Caki2 (cell line): ENCODE results near the gene RAB11FIP5. TPM values are rescaled to one million over a fixed set of nuclear protein-coding genes. Genes with fewer than 3 reads are reported as not detected.

ENCODE experiments used
- DNase-seq: peaks from one replicate; pipeline ENCODE4 v3.0.0-alpha.2; 2015; ENCODE audit warnings: low read depth
- in situ Hi-C: cut with HindIII; loops from 2 replicates; pipeline ENCODE4 v1.10.0; 2016; ENCODE audit warnings: low sequenced_read_pairs, low pct_unique_long_range_greater_than_20kb, mixed read lengths
- total RNA-seq: library from RNA; depleted of rRNA; stranded (reverse); fragments of >200 nt; shearing (Covaris generic); gene quantifications from 2 replicates; pipeline ENCODE4 v1.2.3, GENCODE V29; 2014; ENCODE audit warnings: low replicate concordance

RAB11FIP5 gene
- total RNA-seq, 1 experiment from 2014 or later = 42.6 TPM

- in situ Hi-C loops = no loop called here
- no peak for DNase-seq
Observed at GRCh38 chr2:73091696-73092095, 21.1 kb downstream of the RAB11FIP5 start.

DNA sequence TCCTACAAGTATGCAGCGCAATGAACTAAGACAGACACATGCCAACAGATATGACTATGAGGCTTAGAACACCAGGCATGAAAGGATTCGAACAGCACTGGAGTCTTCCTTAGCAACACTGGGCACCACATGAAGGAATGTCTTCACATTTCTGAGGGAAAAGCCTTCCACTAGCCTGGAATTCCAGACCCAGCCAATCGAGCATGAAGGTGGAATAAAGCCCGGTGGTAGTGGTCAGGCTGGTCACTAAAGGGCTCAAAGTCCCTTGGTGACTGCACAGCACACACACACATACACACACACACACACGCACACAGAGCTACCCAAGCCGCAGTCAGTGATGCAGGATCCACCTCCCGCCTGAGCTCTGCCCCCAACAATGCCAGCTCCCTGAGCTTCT is 21.6 kb downstream of the RAB11FIP5 start:
- in situ Hi-C loops = no loop called here
- DNase-seq = no peak

GRCh38 chr2:73089270-73090030 is 23.3 kb downstream of the RAB11FIP5 start:
- DNase-seq = peak; percentile 79

DNA sequence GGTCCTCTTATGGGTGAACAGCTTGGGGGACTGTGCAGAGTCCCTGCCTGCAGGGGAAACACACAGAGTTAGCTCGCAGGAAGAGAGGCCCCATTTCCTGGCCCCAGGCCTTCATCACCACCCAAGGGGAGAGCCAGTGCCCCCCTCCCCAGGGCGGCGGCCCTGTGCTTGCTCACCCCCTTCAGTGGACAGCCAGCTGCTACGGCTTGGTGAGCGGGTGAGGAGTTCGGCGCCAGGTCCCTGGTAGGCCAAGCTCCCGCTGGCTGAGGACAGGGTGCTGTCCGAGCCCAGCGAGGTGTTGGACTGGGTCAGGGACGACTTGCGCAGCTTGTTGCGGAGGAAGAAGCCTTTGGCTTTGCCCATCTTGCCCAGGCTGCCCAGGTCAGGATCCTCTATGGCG is 24.0 kb downstream of the RAB11FIP5 start:
- no peak for DNase-seq
- in situ Hi-C loops = no loop called here

More at GRCh38 chr2:73089270-73090030, 23.3 kb downstream of the RAB11FIP5 start:
- in situ Hi-C loops = no loop called here

DNA sequence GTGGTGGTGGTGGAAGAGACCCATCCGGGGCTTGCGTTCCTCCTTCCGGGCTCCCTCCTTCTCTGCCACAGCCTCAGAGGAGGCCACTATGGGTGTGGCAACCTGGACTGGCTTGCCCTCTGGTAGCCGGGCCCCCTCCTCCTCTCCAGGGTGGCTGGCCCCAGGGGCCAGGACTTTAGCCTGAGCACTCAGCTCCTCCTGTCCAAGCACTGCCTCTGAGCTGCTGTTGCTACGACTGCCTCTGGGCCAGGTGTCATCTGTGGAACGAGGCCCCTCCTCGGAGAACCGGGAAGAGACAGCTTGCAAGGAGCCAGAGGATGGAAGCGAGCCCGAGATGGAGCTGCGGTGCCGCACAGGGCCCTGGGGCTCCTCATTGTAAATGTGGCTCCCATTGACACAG is 24.5 kb downstream of the RAB11FIP5 start:
- DNase-seq = no peak
- in situ Hi-C loops = no loop called here

GRCh38 chr2:73087311-73087710 is 25.4 kb downstream of the RAB11FIP5 start:
- in situ Hi-C loops = no loop called here
- no peak for DNase-seq

DNA sequence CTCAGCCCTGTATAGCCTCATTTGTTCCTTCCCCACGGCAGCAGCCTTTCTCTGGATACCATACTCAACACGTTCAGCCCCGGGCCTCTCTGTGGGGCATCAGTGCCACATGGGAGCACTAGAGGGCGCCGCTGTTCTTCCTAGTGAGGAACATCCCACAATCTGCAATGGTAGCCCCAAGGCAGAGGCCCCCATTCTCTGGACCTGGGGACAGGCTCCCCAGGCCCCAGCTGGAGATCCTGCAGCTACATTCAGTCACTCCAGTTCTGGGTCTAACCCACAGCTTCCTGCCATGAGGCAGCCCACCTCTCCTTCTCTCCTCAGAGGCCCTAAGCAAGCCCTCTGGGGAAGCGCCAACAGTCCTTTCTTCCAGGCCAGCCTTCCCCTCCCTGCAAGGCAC is 27.1 kb downstream of the RAB11FIP5 start:
- peak; percentile 67 for DNase-seq
- in situ Hi-C loops = no loop called here

GRCh38 chr2:73084971-73085370 is 27.8 kb downstream of the RAB11FIP5 start:
- DNase-seq = no peak
- in situ Hi-C loops = no loop called here

- no peak for DNase-seq
- in situ Hi-C loops = no loop called here
Observed at GRCh38 chr2:73083886-73084800, 28.6 kb downstream of the RAB11FIP5 start.

DNA sequence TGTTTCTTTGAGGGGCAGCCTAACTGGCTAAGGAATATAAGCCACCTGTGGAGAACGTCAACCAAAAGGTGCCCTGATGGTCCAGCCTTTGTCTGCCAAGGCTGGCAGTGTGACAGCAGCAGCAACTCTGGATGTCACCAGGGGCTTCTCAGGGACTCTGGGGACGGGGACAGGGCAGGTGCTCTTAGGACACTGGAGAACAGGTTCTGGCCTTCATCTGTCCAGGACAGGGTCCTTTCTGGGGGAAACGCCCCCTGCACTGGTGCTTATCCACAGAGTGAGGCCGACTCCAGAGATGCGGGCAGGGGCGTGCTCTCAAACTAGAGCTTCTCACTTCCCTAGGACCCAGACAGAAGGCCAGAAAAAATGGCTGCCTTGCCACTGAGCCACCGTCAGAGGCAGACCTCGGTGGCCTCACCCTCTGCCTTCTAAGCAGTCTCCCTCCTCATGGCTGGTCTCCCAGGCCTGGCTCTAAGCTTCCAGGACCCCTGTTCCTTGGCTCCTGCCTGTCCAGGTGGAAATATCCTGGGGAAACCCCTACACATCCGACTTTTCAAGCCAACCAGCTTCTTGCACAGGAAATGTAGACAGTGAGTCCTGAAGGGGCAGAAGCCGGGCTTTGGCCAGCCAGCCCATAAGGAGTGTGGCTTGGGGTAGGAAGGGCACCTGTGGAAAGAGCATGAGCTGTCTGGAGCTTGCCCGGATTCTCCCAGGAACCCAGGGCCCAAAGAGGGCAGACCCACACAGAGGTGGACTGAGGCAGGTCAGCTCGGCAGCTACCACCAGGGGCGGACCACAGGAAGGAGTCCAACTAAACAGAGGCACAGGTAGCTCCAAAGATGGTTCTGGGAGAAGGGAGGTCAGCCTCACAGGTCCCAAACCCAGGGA is 30.0 kb downstream of the RAB11FIP5 start:
- in situ Hi-C loops = no loop called here
- DNase-seq = no peak

DNA sequence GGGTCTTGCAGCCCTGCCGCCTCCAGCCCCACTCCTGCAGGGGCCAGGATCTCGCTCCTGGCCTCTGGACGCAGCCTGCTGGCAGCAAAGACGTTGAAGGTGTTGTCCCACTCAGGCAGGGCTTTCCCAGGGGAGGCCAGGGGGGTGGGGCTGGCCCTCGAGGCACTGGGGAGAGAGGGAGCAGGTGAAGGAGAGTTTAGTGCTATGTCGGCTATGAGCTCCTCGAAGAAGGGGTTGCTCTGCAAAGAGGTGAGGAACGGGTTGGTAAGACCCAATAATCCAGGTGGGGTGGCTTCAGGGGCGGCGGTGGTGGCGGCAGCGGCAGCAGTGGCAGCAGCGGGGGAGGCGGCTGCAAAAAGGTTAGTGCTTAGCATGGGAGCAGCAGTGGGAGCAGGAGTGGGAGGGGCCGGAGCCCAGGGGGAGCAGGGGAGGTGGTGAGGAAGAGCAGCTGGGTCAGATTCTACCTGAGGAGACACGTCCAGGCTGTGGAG is 31.5 kb downstream of the RAB11FIP5 start:
- in situ Hi-C loops = no loop called here
- DNase-seq = no peak

- in situ Hi-C loops = no loop called here
- DNase-seq = no peak
Observed at GRCh38 chr2:73080321-73081131, 32.2 kb downstream of the RAB11FIP5 start.

- DNase-seq = no peak
- in situ Hi-C loops = no loop called here
Observed at GRCh38 chr2:73079636-73080035, 33.1 kb downstream of the RAB11FIP5 start.

DNA sequence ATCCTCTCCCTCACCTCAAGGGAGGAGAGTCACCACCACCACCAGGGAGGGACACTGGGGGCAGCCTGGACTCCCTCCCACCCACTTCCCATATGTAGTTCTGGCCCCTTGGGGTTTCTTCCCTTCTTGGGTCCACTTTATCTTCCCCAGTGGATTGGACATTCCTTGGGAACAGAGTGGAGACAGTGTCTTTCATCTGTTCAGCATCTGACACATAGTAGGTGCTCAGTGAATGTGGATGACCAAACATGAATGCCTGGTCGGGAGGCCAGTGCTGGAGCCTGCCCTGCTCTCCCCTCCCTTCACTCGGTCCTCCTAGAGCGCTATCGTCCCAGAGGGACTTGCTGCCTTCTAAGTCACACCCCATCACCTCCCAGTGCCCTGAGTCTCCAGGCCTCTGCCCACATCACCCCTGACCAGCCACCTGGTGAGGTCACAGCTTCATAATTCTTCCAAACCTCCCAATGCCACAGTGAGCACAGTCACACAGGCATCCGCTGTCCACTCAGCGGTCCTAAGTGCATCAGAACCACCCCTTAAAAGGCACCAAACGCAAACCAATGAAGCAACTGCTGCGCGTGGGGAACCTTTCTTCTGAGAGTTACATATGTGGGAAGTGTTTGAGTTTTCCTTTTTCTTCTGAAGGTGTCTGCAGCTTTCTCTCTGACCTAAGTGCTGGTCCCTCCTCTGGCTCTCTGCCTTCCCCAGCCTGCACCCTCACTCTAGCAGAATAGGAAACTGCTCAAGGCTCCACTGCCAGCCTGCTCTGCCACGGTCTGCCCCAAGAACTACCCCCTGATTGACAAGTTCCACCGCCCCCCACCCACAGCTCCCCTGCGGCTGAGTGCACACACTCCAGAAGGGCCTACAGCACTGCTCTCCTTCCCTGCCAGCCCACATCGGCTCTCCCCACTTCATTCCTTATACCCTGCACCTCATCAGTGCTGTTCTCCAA is 34.0 kb downstream of the RAB11FIP5 start:
- in situ Hi-C loops = no loop called here
- no peak for DNase-seq

GRCh38 chr2:73077424-73077795 is 35.3 kb downstream of the RAB11FIP5 start:
- peak; percentile 52 for DNase-seq
- in situ Hi-C loops = no loop called here

GRCh38 chr2:73076701-73077423 is 35.9 kb downstream of the RAB11FIP5 start:
- in situ Hi-C loops = no loop called here
- DNase-seq = no peak
